ENCODE results near the gene SYS1.

SYS1 gene

DNA sequence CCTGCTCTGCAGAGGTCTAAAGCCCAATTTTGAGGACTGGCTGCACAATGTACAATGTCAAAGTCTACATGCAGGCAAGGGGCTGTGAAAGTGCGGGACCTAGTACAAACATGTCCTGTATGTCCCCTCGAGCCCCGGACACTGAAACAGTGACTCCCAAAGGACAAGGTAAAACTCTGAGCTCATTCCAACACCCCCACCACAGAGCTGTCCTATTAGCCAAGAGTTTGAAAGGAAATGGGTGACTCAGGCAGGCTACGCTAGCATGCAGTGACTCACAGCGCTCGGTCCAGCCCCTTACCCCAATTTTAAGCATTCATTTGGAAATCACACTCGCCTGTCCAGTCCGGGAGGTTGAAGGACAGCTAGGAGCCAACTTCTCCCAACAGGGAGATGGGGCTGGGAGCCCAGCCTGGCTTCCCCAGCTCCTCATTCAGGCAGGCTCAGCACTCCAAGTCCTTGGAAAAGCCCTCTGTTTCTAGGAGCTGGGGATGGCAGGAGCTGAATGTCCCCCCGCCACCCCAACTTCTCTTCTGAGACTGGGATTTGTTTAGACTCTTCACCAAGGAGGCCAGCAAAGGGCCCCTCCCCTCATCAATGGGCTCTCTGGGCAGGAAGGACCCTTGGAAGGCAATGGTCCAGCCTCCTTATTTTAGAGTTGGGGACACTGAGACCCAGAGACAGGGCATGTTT lies 18.6 kb upstream of the SYS1 start:
- no peaks in the 10 kb centered on the region for H3K36me3 ChIP-seq
- H3K27ac ChIP-seq: no peak overlapping the region
- H3K4me1 ChIP-seq (ENCODE audit: control insufficient read depth in 1 of 2, insufficient read depth in 1 of 2, low read depth in 1 of 2, low read length in 1 of 2): peaks cover 0 to 9% of the 10 kb centered on the region in 2 experiments
- H3K27me3 ChIP-seq: peaks cover 60% of the 10 kb centered on the region
- no peaks in the 10 kb centered on the region for H3K9me3 ChIP-seq
- no peak overlapping the region for H3K4me3 ChIP-seq (ENCODE audit: low read depth in 1 of 2, low read length in 1 of 2)
- TF ChIP-seq, protein P1, sequence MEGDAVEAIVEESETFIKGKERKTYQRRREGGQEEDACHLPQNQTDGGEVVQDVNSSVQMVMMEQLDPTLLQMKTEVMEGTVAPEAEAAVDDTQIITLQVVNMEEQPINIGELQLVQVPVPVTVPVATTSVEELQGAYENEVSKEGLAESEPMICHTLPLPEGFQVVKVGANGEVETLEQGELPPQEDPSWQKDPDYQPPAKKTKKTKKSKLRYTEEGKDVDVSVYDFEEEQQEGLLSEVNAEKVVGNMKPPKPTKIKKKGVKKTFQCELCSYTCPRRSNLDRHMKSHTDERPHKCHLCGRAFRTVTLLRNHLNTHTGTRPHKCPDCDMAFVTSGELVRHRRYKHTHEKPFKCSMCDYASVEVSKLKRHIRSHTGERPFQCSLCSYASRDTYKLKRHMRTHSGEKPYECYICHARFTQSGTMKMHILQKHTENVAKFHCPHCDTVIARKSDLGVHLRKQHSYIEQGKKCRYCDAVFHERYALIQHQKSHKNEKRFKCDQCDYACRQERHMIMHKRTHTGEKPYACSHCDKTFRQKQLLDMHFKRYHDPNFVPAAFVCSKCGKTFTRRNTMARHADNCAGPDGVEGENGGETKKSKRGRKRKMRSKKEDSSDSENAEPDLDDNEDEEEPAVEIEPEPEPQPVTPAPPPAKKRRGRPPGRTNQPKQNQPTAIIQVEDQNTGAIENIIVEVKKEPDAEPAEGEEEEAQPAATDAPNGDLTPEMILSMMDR (IDR thresholded peaks at IDR 0.05): no peak

DNA sequence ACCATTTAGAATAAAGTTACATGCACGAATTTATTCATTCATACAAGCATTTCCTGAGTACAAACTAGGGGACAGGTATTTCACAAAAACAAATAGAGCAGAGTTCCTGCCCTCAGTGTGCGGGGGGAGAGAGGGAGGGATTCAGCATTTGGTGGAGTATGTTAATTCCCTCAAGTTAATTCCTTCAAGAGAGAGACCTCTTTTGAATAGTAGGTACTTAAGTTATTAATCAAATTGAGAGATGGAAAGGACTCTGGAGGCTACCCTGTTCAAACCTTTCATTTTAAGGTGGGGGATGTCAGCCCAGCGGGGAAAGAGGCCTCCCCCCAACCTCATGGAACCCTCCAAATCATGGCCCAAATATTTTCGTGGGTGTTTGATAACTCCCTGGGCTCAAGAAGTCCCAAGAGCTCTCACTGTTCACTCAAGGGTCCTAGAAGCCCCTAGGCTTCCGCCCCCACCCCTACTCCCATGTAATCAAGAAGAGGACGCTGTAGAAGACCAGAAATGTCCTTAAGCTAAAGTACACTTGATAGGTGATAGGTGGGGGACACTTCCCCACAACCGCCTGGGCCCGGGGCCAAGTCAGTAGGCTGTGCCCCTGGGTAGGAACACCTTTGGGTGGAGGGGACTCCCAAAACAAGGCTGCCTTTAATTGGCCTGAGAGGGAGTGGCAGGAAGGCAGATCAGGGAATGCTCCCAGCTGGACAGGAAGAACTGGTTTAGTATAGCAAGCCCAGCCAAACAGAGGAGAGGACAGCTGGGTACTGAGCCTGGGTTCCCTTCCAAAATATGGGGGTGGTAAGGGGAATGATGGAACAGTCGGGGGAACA lies 17.6 kb upstream of the SYS1 start:
- TF ChIP-seq, protein P1 (IDR thresholded peaks at IDR 0.05): no peak
- Histone ChIP-seq H3K4me1 (ENCODE audit: control insufficient read depth in 1 of 2, insufficient read depth in 1 of 2, low read depth in 1 of 2, low read length in 1 of 2) (peaks cover 0 to 9% of the 10 kb centered on the region in 2 experiments), H3K4me3 (ENCODE audit: low read depth in 1 of 2, low read length in 1 of 2) (no peak overlapping the region), H3K27me3 (peaks cover 70% of the 10 kb centered on the region), H3K9me3 (no peaks in the 10 kb centered on the region), H3K27ac (no peak overlapping the region), H3K36me3 (no peaks in the 10 kb centered on the region)

DNA sequence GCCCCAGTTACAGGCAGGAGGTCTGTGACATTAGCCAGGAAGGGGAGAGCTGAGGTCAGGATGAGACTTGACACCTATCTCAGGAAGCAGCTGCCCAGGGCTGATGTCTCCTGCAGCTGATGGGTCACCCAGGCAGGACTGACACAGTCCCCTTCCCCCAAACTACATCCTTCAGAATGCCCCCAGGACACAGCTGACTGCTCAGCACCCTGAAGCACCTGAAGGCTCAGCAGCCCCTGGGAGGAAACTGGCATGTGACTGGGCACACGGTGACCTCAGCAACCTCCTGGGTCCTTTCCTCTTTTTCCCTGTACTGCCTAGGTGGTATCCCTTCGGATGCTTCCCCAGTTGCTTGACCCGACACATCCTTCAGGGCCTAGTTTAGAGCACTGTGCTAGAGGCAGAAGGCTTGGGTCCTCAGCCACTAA lies 16.7 kb upstream of the SYS1 start:
- peaks cover 0 to 9% of the 10 kb centered on the region in 2 experiments for H3K4me1 ChIP-seq (ENCODE audit: control insufficient read depth in 1 of 2, insufficient read depth in 1 of 2, low read depth in 1 of 2, low read length in 1 of 2)
- H3K9me3 ChIP-seq: no peaks in the 10 kb centered on the region
- no peak overlapping the region for H3K4me3 ChIP-seq (ENCODE audit: low read depth in 1 of 2, low read length in 1 of 2)
- H3K27me3 ChIP-seq: peaks cover 74% of the 10 kb centered on the region
- TF ChIP-seq, protein P1 (IDR thresholded peaks at IDR 0.05): no peak
- H3K36me3 ChIP-seq: no peaks in the 10 kb centered on the region
- H3K27ac ChIP-seq: no peak overlapping the region

DNA sequence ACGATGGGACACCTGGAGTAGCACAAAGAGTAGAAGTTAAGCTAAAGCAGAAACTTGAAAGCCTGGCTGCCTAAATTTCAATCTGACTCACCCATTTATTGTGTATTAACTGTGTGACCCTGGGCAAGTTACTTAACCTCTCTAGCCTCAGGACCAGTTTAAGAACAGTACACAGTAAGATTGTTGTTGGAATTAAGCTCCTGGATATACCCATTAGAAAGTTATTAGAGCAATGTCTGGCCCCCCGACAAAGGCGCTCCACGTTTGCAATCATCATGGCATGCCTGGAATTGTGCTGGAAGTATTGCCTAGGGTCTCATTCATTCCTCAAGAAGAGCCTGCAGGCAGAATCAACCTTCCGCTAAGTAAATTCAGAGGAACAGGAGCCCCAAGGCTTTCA lies 16.1 kb upstream of the SYS1 start:
- Histone ChIP-seq H3K9me3 (no peaks in the 10 kb centered on the region), H3K4me3 (ENCODE audit: low read depth in 1 of 2, low read length in 1 of 2) (no peak overlapping the region), H3K27me3 (peaks cover 74% of the 10 kb centered on the region), H3K4me1 (ENCODE audit: control insufficient read depth in 1 of 2, insufficient read depth in 1 of 2, low read depth in 1 of 2, low read length in 1 of 2) (peaks cover 0 to 9% of the 10 kb centered on the region in 2 experiments), H3K27ac (no peak overlapping the region), H3K36me3 (no peaks in the 10 kb centered on the region)
- TF ChIP-seq, protein P1 (IDR thresholded peaks at IDR 0.05): no peak

DNA sequence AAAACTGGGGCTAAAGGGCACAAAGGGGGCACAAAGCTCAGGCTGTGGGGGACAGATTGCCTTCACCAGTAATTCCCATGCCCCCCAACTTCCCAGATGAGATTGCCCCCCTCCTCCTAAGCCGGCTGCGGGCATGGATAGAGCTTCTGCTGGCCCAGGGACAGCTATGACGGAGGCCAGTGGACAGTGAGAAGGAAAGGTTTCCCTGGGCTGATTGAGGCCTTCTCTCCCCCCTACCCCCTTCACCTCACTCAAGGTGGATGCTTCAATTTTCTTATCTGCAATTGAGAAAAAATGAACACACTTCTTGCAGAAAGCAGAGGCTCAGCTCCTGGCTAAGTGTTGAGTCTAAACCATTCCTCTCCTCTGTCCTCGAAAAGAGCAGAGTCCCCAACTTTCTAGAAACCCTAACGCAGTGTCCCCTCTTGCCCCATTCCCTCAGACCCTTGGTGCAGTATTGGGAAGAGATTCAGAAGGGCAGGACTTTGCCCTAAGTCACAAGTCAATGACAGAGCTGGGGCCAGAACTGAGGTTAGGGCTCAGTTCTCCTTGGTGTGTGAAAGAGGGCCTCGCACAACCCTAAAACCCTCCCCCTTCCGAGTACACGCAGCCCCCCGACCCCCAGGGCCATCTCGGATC lies 15.5 kb upstream of the SYS1 start:
- Histone ChIP-seq H3K9me3 (no peaks in the 10 kb centered on the region), H3K36me3 (no peaks in the 10 kb centered on the region), H3K4me1 (ENCODE audit: control insufficient read depth in 1 of 2, insufficient read depth in 1 of 2, low read depth in 1 of 2, low read length in 1 of 2) (peaks cover 0 to 9% of the 10 kb centered on the region in 2 experiments), H3K27me3 (peaks cover 74% of the 10 kb centered on the region), H3K27ac (no peak overlapping the region), H3K4me3 (ENCODE audit: low read depth in 1 of 2, low read length in 1 of 2) (no peak overlapping the region)
- TF ChIP-seq, protein P1 (IDR thresholded peaks at IDR 0.05): no peak

Measured in neutrophil (primary cell).